Measurements from ENCODE around the gene ANKH.
"Not testable (repeated sequence)": the region's sequence is repeated elsewhere in the genome, so short reads cannot be mapped to it uniquely, and the experiment has no call there.

ANKH gene

GRCh38 chr5:14871214-14872069, at the start of gene ANKH:
Gene ANKH (minus strand): TSS chr5:14871778. CDS start chr5:14871447, 331 bp downstream.
- peak; percentile 61 for DNase-seq

GRCh38 chr5:14920121-14920520, 48.5 kb upstream of the ANKH start:
- no peak for DNase-seq

- not testable (repeated sequence) for DNase-seq
Observed at GRCh38 chr5:14919106-14919505, 47.5 kb upstream of the ANKH start.

GRCh38 chr5:14917719-14918118, 46.1 kb upstream of the ANKH start:
- DNase-seq, result no peak

- no peak for DNase-seq
Observed at GRCh38 chr5:14915291-14915952, 43.8 kb upstream of the ANKH start.

- no peak for DNase-seq
Observed at GRCh38 chr5:14914623-14915260, 43.2 kb upstream of the ANKH start.

- no peak for DNase-seq
Observed at GRCh38 chr5:14914193-14914592, 42.6 kb upstream of the ANKH start.

GRCh38 chr5:14913096-14913495, 41.5 kb upstream of the ANKH start:
- no peak for DNase-seq

GRCh38 chr5:14912206-14912605, 40.6 kb upstream of the ANKH start:
- no peak for DNase-seq

GRCh38 chr5:14909369-14909768, 37.8 kb upstream of the ANKH start:
- DNase-seq, result no peak

- no peak for DNase-seq
Observed at GRCh38 chr5:14908172-14908571, 36.6 kb upstream of the ANKH start.

- no peak for DNase-seq
Observed at GRCh38 chr5:14906628-14907027, 35.0 kb upstream of the ANKH start.

- DNase-seq, result no peak
Observed at GRCh38 chr5:14902826-14903560, 31.4 kb upstream of the ANKH start.

- no peak for DNase-seq
Observed at GRCh38 chr5:14901462-14902051, 30.0 kb upstream of the ANKH start.

GRCh38 chr5:14900693-14901461, 29.3 kb upstream of the ANKH start:
- DNase-seq, result no peak

GRCh38 chr5:14896131-14896530, 24.6 kb upstream of the ANKH start:
- DNase-seq, result no peak

GRCh38 chr5:14895301-14895700, 23.7 kb upstream of the ANKH start:
- DNase-seq, result no peak

GRCh38 chr5:14894748-14895147, 23.2 kb upstream of the ANKH start:
- no peak for DNase-seq

GRCh38 chr5:14893381-14893780, 21.8 kb upstream of the ANKH start:
- no peak for DNase-seq

GRCh38 chr5:14890846-14891245, 19.3 kb upstream of the ANKH start:
- DNase-seq, result no peak

GRCh38 chr5:14884062-14884612, 12.6 kb upstream of the ANKH start:
- no peak for DNase-seq
